CD4-positive, alpha-beta T cell treated with Interleukin-10 for 1 hour (primary cell): Measurements from ENCODE around the gene ZNF407.
"Not testable (repeated sequence)": the region's sequence is repeated elsewhere in the genome, so short reads cannot be mapped to it uniquely, and the experiment has no call there.

Source experiments
- DNase-seq: peaks from one replicate; pipeline ENCODE4 v3.0.0-alpha.2; 2020

Gene ZNF407

DNA sequence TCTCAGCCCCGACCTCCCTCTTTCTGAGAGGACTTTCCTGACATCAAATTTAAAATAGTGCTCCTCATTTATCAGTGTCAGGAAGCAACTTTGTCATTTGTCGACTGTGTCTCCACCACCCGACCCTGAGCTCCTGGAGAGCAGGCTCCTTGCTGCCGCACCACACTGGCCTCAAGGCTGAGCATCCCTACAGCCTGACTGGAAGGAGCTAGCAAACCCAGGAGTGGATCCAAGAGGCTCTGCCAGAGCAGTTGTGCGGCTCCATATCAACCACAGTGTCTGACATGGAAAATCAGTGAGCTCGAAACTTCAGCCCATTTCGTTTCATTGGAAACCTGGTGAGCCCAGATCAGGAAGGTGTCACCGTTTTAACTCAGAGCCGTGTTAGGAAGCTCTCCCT is 486.1 kb downstream of the ZNF407 start:
- no peak for DNase-seq

DNA sequence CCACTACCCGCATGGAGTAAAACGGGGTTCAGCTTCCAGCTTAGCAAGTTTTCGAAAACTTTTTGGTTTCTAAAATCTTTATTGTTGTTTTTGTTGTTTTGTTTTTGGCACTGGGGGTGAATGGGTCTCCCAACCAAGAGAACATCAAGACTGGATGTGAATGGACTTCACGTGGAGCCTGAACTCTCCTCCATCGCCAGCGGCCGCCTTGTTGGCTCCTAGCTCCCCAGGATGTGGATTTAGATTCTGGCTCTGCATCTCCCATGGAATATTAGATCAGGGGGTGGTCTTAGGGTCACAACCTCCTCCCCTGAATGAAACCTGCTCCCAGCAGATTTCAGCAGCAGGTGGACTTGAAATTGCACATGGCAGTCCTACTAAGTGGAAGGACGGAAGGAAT is 488.0 kb downstream of the ZNF407 start:
- DNase-seq = not testable (repeated sequence)

DNA sequence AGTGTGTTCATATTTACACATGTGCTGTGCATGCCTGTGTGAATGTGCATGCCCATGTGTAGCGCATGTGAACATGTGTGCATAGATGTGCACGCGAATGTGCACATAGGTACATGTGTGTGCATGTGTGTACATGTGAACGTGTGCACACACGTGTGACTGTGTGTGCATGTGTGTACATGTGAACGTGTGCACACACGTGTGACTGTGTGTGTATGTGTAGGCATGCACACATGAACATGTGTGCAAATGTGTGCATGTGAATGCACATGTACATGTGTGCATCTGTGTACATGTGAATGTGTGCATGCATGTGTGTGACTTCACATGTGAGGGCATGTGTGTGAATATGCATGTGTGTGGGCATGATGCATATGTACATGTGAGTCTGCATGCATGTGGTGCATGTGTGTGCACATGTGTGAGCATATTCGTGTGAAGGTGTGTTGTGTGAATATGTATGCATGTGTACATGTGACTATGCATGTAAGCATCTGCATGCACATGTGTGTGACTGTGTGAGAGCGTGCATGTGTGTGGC is 488.9 kb downstream of the ZNF407 start:
- DNase-seq = no peak

DNA sequence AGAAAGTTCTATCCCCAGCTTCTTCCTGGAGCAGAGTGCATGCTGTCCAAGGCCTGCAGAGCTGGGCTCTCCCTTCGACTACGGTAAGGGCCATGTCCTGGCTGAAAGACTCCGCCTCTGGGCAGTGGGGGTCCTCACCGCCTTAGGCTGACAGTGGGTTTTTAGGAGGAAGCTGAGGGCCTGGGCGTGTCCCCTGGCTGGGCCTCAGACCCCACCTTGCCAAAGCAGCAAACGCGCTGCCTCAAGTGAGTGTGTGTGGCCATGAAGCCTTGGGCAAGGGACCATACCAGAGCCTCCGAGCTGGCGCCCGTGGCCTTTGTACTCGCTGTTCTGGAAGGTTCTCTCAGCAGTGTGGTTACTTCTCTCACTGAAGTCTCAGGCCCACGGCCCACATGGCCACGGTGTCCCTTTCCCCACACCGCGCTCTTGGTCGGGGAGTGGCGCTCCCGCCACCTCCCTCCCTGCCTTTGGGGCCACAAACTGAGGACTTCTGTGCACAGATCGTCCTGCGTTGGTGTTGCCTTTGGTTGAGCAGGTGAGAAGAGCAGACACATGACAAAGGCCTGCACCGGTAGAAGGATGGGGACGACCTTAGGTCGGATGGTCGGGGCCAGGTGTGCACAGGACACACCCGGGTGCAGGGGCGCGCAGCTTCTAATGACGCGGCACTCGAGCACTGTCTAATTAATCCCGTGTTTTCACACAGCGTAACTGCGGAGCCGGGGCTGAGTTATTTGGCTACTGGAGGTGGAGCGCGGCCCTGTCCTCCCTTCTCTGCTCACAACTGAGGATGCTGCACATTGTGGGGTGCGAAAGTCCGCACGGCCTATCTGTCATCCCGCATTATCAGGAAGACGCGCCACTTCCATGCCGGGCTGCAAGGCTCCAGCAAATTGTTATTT is 489.7 kb downstream of the ZNF407 start:
- no peak for DNase-seq

DNA sequence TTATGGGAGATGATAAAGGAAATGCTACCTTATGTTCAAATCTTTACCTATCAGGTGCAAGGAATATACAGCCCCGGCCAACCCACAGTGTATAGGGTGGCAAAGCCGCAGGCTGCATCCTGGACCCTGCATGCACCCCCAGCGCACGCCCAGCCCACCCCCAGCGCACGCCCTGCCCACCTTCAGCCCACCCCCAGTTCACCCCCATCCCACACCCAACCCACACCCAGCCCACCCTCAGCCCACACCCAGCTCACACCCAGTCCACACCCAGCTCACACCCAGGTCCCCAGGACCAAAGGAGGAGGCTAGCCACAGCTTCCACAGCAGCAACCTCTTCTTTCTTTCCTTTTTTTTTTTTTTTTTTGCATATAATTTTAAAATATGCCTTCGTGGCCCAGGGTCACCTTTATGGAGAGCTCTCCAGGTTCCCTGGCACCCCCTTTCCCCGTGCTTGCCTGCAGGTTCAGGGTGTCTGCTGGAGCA is 490.4 kb downstream of the ZNF407 start:
- DNase-seq = no peak

DNA sequence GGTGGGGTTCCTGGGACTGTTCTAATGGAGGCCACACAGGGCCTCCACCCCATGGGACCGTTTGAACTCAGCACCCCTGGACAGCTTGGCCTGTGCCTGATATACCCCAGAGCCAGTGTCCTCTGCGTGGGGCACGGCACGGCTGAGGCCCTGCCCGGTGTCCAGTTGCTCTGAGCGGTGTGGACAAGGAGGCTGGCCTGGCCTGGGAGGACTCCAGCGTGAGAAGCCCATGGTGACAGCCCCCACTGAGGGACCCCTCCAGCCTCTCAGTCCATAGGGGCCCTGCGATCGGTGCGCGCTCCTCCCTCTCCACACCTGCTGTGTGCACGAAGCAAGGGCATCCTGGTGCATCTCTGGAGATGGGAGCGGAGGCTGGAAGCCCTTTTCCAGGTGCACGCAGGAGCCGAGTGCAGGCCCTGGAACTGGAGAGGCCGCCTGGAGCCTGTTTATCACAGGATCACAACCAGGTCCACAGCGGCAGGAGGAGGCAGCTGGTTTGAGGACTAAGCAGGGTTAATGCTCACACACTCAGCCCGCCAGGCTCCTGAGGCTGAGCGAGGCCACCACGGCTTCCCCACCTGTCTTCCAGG is 491.0 kb downstream of the ZNF407 start:
- no peak for DNase-seq

DNA sequence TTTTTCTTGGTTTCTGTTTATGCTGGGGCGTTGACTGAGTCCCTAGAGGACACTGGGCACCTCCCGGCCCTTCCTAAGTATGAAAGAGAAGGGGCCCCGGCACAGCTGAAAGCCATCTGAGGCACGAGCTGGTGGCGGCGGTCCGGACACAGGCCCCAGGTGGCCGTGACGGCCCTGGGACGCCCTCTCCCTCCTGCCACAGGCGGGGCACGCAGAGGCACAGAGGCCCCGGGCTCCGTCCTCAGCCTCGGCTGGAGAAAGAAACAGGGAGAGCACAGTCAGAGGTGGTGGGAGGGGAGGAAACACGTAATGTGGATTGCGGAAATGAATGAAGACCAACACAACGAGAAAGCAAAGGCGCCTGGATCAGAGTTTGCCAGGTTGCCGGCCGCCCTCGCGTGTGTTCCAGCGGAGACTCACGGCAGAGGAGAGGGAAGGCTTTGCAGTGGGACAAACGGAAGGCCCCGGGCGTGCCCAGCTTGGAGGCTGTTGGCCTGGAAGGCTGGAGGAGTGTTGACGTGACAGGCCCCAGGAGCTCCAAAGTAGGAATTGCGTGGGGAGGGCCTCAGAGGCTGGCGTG is 492.2 kb downstream of the ZNF407 start:
- no peak for DNase-seq

DNA sequence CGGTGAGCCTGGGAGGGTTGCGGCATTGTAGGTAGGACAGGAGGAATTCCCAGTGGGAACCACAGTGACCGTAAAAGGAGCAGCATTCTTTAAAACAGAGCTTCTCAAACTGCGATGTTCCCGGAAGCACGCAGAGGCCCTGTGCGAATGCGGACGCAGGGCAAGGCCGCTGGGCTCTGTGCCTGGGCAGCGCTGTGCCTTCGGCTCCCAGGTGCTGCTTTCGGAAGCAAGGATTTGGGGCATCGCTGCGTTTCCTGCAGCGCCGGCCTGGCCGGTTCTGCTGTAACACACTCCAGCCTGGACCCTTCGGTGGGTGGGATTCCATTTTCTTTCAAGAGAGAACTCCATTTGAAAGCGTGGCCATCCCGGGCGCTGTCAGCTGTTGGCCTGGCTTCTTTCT is 492.7 kb downstream of the ZNF407 start:
- no peak for DNase-seq

DNA sequence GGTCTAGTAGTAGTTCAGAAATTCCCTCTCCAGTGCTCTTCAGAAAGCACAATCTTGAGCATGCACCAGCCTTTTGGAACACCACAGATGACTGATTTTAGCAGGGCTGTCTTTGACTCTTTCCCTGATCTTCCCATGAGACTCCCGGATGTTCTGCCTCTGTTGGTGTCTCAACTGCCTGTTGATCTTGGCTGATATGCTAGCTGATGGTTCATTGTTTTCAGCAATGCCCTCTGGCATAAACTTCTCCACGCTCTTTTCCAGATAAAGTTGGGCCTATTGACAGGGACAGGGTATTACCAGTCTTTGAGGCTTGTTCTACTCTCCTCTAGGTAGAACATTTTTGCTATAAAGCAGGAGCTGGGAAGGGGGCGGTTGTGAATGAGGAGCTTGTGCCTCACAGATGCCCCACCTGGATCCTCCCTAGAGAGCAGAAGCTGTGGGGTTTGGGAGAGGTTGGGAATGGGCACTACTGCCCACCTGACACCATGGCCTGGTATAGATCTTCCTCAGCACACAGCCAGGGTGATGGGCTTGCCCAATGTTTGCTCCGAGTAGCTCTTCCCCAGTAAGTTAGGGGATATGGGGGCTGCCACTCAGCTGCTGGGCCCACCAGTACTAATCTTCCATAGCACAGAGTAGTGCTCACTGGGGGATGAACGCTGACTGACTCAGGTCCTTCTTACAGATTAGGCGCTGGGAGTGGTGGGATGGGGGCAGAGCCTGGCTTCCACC is 500.0 kb downstream of the ZNF407 start:
- no peak for DNase-seq

DNA sequence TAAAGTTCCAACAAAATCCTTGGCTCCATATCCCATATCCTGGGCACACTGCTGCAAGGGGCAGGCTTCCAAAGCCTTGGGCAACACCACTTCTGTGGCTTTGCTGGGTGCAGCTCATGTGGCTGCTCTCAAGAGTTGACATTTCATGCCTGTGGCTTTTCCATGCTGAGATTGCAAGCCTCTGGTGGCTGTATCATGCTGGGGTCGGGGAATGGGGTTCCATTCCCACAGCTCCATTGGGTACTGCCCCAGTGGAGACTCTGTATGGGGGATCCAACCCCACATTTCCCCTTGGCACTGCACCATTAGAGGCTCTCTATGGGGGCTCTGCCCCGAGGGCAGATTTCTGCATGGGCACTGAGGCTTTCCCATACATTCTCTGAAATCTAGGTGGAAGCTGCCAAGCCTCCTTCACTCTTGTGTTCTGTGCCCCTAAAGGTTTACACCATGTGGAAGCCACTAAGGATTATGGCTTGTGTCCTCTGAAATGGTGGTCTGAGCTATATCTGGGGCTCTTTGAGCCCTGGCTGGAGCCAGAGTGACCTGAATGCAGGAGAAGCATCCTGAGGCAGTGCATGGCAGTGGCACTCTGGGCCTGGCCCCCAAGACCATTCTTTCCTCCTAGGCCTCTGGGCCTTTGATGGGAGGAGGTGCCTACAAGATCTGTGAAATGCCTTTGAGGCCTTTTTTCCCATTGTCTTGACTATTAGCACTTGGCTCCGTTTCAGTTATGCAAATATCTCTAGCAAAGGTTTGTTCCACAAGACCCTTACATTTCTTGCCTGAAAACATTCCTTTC is 503.4 kb downstream of the ZNF407 start:
- no peak for DNase-seq

DNA sequence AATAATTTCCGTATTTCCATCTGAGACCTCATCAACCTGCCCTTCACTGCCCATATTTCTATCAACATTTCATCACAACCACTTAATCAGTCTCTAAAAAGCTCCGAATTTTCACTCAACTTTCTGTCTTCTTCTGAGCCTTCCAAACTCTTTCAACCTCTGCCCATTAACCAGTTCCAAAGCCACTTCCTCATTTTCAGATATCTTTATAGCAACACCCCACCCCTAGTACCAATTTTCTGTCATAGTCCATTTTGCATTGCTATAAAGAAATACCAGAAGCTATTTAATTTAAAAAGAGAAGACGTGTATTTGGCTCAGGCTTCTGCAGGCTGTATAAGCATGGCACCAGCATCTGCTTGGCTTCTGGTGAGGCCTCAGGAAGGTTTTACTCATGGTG is 504.2 kb downstream of the ZNF407 start:
- no peak for DNase-seq

DNA sequence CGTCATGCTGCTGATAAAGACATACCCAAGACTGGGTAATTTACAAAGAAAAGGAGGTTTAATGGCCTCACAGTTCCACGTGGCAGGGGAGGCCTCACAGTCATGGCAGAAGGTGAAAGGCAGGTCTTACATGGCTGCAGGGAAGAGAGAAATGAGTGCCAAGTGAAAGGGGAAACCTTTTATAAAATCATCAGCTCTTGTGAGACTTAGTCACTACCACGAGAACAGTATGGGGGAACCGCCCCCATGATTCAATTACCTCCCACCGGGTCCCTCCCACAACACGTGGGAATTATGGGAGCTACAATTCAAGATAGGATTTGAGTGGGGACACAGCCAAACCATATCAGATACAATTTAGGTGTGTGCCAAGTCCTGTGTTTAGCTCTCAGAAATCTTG is 506.4 kb downstream of the ZNF407 start:
- DNase-seq = not testable (repeated sequence)

DNA sequence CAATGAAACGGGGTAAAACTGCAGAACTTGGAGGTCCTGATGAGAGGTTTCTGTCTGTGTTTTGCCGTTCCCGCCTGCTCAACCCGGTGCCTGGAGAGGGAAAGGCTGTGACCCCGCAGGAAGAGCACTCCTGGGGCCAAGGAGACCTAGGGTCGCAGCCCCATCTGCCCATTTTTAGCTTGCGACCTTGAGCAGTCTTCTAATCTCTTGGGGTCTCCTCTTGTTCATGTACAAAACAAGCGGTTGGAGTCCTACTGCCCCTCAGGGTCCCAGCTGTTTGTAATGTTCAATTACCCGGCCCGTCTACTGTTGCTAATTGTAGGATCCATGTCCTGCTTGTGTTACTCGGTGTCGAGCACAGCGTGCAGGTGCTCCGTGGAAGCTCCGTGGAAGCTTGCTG is 506.8 kb downstream of the ZNF407 start:
- no peak for DNase-seq

DNA sequence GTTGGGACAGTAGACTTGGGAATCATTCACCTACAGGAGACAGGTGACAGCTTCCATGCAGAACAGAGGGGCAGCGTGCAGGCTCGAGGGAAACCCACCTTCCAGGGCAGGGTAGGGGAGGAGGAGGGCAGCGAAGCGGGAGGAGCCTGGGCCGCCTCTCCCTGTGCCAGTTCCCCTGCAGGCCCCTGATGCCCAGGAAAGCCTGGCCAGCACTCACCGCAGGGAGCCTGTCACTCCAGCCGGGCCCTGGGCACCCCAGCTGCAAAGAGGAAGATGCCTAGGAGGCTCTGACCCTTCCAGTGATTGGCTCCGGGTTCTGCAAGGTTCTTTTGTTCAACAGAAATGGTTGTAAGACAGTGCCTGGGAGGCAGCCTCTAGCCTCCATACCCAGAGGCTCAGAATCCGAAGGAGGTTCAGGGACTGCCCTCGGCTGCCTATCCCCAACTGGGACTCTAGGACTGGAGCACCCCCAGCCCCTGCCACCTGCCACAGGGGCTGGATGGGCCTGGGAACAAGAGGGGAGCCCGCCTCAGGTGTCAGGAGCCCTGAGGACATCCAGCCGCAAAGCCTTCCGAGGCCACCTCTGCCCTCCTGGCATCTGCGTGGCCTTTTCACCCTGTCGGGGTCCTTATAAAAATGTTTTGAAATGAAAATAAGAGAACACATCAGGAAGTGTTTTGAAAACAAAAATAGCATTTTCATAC is 508.0 kb downstream of the ZNF407 start:
- no peak for DNase-seq

DNA sequence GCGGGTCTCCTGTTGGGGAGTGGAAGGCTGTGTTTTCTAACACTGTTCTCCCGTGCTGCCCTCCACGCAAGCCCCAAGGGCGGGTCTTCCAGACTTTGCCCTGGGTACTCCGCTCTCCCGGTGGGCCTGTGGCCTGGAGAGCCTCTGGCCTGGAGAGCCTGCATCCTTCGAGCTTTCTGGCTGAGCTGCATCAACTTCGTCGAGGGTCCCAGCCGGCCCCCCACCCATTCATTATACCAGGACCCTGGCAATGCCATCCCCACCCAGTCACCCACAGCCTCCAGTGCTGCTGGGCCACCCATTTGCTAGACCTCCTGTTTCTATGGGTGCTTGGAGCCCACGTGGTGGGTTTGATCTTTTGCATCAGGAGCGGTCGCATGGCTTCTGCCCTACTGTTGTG is 509.1 kb downstream of the ZNF407 start:
- no peak for DNase-seq

DNA sequence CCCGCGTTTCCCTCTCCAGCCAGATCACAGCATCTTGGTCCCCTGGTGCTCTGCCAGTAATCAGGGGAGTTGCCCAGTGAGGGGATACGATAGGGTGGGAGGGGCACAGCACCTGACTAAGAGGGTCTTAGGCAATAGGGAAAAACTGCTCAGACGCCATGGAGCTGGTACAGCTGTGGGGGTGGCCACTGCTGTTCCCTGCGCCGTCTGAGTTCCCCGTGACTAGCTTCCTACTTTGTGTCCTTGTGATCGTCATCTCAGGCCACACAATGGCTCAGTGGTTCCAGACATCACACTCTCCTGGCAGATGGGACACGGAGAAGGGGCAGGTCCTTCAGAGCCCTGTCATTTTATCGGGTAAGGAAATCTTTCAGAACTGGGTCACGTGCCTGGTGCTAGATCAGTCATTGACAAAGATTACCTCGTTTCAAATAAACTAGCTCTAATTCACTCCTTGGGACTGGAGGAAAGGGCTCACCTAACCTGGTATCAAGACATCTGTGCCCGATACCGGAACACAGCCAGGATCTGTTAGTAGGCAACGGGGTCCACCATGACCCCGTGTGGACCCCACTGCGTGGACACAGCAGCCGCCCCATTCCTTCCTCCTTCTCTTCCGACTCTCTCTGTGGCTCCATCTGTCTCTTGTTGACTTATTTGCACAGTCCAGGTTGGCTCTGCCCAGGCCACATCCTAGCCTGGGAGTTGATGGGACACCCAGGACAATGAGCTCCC is 509.7 kb downstream of the ZNF407 start:
- no peak for DNase-seq

DNA sequence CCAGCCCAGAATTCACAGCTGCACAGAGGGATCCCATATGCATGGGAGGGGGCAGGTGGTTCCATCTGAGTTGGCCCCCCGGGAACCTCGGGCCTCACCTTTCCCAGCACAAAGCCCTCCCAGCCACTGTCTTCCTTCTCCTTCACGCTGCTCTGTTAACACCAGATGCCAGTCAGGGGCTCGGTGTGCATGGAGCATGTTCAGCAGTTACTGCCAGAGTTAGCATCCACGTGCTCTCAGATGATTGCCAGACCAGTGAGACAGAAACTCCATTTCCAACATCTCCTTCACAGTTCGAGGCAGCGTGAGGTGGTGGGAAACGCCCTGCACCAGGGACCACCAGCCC is 510.2 kb downstream of the ZNF407 start:
- no peak for DNase-seq

DNA sequence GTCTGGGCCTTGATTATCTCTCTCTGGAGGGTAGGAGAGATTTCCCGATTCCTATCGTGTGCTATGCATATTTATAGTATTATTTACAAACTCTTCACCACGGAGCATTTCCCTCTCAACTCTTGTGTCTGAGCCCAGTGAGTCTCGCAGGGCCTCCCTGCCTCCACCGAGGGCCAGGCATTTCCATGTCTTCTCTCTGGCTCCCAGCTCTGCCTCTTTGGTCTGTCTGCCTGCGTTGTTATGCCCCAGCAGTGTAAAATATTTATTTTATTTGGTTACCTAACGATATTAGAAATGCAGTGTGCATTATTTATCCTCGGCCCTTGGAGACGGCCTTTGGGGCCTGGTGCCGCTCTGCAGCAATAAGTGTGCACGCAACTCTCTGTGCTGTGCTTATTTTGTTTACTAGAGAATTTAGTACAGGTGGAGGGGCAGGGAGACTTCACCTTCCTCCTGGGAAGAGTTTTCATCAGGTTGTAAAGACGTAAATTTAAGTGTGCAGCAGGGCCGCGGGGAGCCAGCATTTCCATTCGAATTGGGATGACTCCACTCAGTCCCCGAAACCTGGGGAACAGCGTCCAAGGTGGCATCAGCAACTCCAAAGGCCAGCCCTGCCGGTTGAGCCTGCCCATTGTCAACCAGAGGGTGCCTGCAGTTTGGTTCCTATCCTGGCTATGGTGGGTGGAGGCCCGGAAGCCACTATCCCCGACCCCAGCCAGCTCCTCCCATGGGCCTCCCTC is 511.1 kb downstream of the ZNF407 start:
- DNase-seq = no peak

DNA sequence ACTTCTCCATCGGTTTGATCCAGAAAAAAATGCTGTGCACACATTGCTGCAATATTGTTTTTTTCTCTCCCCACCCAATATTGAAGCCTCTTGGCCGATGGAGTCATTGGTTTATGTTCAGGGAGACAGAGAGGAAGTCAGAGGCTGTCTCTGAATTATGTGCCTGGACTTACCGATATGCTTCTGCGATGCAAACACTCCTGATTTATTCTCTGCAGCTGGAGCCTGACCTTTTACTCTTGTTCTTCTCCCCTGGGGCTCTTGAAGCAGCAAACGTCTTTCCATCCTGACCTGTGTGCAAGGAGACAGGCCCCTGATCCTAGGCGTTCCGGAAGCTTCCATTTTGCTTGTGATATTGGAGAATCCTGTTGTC is 511.6 kb downstream of the ZNF407 start:
- DNase-seq = no peak

DNA sequence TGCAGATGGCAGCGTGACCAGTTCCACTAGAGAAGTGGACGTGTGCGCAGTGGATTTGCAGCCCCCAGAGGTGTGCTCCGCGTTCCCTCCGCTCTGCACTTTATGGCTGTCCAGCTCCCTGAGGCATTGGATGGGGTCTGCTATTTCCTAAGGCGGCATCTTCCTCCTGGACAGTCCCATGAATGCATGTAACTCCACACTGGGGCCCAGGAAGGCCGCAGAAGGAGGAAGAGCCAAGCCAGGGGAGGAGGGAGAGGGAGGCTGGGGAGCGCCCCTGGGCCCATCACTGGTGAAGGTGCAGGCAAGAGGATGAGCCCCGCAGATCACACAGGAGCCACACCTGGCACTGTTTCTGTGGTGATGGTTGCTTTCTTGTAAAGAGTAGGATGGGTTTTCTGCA is 512.1 kb downstream of the ZNF407 start:
- DNase-seq = no peak
